GM18508 (cell line): ENCODE results near the gene FAT2.
"Not testable (repeated sequence)": the region's sequence is repeated elsewhere in the genome, so short reads cannot be mapped to it uniquely, and the experiment has no call there.

Experiments used
- ATAC-seq: cut with Tn5 transposase; IDR thresholded peaks from one replicate; pipeline ENCODE4 v1.9.1; 2021; ENCODE audit warnings: moderate number of reproducible peaks; ENCODE audit not compliant: insufficient read depth, unreplicated experiment

The FAT2 gene

DNA sequence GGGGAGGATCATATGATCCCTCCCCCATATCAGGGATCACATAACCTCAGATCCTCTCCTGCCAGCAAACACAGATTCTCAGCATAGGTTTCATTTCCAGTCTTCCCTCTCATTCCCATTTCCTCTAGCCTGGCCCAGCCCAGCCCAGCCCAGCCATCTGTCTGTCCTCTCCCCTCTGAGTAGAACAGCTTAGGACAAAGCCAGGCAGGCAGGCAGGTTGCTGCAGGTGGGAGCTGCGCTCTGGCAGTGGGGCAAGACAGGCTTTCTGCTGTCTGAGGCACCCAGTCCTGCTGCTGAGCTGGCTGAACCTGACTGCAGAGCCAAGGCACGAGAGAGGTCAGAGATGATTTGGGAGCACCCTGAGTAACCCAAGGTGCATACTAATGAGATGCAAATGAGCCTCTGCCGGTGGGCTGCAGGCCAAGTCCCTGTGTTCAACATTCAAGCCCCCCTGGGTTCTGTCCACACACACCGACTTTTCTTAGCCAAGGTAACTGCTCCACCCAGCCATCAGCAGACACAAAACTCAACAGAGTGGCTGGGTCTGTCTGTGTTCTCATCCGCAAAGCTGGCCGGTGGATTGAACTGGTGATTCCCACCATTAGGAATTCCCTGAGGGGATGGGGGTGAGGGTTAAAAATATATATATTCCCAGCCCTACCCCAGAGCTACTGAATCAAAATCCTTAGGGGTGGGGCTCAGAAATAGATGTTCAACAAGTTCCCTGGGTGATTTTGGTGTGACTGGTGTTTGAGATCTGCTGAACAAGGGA lies 9.1 kb downstream of the FAT2 start:
- ATAC-seq = no peak

DNA sequence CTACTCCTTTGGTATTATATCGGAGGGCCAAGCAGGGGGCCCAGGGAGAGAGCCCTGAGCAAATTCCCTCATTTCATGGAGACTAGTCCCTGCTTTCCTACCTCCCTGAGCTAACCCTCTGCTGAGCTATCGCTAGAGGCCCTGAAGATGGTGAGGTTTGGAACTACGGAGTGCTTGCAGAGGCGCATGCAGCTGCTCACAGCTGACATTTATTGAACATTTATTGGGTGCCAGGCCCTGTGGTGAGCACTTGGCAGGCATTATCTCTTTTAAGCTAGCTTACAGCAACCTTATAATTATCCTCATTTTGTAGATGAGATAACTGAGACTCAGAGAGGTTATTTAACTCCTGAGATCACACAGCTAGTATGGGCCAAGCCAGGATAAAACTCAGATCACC lies 9.8 kb downstream of the FAT2 start:
- no peak for ATAC-seq

GRCh38 chr5:151580858-151581257 lies 10.3 kb downstream of the FAT2 start:
- no peak for ATAC-seq

DNA sequence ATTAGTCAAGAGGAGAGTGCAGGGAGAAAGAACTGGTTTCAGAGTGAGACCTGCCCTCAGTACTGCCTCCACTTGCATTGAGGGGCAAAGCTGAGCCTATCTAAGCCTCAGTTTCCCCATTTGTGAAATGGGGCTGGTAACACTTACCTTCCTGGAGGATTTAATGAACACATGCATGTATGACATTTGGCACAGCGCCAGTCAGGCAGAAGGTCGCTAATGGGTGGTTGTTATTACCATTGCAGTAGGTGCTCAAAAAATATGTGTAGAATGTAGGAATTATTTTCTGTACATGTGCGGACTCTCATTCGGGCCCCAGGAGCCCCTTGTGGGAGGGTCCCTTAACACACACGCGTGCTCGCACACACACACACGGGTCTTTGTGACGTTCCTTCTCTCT lies 10.9 kb downstream of the FAT2 start:
- no peak for ATAC-seq

DNA sequence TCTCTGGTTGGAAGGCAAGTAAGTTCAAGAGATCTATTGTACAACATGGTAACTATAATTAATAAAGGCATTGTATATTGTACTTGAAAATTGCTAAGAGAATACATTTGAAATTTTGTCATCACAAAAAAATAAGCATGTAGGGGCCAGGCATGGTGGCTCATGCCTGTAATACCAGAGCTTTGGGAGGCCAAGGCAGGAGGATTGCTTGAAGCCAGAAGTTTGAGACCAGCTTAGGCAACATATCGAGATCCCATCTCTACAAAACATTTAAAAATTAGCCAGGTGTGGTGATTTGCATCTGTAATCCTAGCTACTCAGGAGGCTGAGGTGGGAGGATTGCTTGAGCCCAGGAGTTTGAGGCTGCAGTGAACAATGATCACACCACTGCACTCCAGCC lies 12.0 kb downstream of the FAT2 start:
- not testable (repeated sequence) for ATAC-seq

DNA sequence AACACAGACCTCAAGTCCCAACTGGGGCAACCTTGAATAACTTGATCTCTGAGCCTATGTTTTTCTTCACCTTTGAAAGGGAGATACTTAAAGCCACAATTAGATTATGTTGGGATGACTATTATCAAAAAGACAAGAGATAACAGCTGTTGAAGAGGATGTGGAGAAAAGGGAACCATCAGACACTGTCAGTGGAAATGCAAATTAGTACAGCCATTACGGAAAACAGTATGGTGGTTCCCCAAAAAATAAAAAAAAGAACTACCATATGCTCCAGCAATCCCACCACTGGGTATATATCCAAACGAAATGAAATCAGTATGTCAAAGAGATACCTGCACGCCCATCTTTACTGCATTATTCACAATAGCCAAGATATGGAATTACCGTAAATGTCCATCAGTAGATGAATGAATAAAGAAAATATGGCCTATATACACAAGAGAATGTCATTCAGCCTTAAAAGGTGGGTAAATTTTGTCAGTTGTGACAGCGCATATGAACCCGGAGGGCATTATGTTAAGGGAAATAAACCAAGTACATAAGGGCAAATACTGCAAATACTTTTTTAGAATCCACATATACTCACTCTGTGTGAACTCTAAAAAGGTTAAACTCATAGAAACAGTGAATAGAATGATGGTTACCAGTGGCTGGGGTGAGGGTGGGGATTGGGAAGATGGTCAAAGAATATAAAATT lies 12.7 kb downstream of the FAT2 start:
- no peak for ATAC-seq

DNA sequence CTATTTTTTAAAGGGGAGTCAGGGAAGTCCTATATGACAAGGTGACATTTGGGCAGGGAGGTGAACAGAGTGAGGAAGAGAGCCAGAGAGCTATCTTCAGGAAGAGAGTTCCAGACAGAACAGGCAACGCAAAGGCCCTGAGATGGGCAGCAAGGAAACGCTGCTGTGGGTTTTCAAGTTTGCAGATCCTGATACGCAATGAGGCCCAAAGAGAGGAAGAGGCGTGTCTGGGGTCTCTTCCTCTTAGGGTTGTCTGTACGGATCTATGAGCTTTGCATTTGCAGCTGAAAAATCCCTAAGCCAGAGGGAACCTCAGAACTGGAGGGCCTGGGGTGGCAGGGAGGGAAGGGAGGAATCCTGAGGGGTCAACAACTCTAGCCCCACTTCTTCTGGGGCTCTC lies 13.6 kb downstream of the FAT2 start:
- no peak for ATAC-seq

DNA sequence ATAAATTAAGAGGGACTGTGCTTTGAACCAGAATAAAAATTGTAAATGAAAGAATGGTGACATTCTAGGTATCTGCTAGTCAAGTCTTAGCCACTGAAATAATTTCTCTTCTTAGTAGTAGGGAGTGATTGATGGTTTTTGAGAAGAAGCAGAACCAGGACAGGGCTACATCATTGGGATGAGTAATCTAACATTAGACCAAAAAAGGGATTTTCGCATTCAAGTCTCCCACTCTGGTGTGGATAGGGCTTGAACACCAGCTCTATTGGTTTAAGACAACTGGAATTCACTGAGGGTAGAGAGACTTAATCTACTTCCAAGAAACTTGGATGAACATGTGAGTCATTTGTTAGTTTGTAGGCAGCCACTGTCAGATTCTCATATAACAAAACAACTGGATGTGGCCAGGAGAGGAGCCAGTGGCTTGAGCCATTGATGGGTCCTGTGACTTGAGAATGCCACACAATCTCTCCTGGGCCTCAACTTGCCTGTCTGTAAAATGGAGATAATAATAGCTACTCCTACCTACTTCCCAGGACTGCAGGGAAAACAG lies 16.6 kb downstream of the FAT2 start:
- ATAC-seq = no peak

GRCh38 chr5:151572657-151573368 lies 18.3 kb downstream of the FAT2 start:
- no peak for ATAC-seq

DNA sequence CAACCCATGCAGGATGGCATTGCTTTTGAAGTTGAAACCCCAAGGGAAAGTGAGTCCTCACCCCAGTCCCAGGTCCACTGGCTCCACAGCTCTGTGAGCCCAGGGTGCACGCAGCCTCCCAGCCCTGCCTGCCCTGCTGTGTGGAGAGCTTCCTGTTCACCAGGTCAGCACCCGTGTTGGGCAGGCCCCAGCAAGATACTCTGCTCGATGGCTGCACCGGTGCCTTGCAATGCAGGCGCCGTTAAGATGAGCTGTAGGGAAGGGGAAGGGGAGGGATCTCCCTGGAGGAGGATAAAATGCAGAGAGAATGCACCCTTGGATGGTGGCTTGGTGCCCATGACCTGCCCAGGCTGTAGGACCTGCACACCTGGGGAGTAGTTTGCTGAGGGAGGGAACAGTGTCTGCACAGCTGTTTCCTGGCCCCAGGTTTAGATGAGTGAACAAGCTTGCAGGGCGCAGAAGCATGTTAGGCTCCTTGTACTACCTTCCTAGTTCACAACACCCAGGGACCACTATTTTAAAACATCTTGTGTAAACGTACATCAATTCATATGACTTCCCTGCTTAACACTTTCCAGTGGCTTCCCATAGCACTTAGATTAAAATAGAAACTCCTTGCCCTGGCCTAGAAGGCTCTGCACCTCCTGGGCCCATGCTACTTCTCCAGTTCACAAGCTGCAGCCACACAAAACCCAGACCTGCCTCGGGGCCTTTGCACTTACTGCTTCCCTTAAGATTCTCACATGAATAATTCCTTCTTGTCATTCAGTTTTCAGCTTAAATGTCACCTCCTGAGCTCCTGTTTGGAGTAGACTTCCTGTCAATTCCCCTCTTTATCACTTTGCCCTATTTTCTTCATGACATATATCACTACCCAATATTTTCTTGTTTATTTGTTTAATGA lies 19.6 kb downstream of the FAT2 start:
- ATAC-seq = no peak

- ATAC-seq = no peak
These were observed 20.4 kb downstream of the FAT2 start for GRCh38 chr5:151570512-151571269.

- no peak for ATAC-seq
These were observed 21.1 kb downstream of the FAT2 start for GRCh38 chr5:151570058-151570457.

GRCh38 chr5:151569132-151570046 lies 21.7 kb downstream of the FAT2 start:
- ATAC-seq = no peak

GRCh38 chr5:151568036-151568435 lies 23.1 kb downstream of the FAT2 start:
- ATAC-seq = no peak

DNA sequence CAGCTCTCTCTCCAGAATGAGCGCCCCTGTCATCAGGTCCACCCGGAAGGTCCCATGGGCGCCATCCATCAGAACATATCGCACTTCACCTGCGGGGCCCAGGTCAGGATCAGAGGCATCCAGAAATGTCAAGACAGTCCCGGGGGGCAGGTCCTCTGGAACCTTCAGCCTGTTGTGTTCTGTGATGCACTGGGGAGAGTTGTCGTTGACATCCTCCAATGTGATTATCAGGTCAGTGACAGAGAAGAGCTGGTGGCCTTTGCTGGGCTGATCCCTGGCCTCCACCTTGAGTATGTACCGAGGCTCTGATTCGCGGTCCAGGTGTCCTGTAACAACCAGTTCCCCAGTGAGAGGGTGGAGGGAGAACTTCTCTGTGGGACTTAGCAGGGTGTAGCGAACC lies 25.2 kb downstream of the FAT2 start:
- no peak for ATAC-seq

GRCh38 chr5:151562019-151562707 lies 29.0 kb downstream of the FAT2 start:
- no peak for ATAC-seq

DNA sequence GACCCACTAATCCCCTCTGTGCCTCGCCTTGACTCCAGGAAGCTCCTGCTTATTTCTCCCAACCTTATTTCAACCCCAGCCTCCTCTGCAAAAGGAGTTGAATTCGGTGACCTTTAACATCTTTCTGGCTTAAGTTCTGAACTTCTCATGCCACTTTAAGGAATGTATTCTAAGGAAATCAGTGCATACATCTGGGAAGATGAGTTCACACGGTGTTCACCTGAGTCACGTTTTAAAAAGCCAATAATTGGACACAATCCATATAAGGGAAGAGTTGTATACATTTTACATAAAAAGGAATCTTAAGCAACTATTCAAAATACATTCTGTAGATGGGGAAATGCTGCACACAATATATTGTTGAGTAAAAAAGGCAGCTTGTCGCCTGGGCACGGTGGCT lies 33.2 kb downstream of the FAT2 start:
- no peak for ATAC-seq

DNA sequence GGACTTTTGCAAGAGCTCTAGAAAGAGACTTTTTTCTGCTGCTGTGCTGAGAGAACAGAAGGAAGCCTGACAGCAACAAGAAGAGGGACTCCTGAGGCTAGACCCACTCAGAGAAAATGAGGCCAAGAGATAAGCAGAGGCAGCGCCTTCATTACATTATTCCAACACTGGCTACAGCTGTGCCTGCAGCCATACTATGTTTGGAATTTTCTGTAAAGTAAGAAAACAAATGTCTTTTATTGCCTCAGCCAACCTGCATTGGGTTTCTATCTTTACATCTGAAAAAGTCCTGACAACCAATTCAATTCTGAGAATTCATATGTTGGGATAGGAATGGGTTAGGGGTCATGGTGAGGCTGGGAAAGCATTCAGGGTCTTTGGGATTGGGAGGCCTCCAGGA lies 33.7 kb downstream of the FAT2 start:
- no peak for ATAC-seq
